Measurements from ENCODE around the gene BICD2.

The BICD2 gene

GRCh38 chr9:92668746-92669526, 95.7 kb downstream of the BICD2 start:
- no peak for DNase-seq (ENCODE audit: low spot score)

DNA sequence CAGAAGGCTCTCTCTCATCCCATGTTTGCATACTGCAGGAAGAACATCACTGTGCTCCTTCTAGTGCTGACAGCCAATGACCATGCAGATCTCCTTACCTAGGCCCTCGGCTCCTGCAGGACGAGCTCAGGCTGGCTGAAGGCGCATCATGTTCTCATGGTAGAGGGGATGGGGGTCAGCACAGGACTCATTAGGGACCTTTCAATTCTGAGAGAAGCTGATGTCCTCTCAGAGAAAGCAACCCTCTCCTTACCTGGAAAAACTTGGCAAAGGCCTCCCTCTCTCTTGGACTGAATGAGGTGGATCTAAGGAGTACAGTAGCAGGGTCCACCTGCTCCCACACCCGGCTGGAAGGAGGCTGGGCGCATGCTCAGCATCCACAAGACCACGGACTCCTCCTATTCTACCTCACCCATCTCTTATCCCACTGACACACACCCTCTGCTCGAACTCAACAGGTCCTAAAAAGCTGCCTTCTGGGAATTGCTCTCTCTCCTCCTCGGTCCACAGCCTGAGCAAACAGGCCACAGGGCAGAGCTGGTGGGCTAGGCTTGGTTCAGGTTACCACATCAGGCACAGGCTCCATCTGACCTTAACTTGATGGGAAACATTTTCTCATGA, 97.6 kb downstream of the BICD2 start:
- no peak for DNase-seq (ENCODE audit: low spot score)

GRCh38 chr9:92666236-92666635, 98.4 kb downstream of the BICD2 start:
- no peak for DNase-seq (ENCODE audit: low spot score)

DNA sequence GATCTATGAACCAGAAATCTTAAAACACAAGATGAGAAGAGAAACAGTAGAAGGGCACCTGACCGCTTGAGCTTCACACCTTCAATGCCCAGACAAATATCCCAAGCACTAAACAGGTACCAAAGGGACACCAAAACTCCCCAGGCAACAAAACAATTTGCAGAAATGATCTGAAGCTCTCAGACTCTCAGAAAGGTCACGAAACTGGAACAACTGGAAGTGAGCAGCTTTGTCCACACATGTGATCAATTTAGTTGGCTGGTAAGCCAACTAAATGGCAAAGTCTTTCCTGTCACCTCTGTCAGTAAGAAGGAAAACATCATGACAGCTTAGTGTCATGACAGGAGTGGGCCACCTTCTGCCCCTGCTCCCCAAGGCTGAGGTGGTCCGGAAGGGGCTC, 98.8 kb downstream of the BICD2 start:
- no peak for DNase-seq (ENCODE audit: low spot score)

DNA sequence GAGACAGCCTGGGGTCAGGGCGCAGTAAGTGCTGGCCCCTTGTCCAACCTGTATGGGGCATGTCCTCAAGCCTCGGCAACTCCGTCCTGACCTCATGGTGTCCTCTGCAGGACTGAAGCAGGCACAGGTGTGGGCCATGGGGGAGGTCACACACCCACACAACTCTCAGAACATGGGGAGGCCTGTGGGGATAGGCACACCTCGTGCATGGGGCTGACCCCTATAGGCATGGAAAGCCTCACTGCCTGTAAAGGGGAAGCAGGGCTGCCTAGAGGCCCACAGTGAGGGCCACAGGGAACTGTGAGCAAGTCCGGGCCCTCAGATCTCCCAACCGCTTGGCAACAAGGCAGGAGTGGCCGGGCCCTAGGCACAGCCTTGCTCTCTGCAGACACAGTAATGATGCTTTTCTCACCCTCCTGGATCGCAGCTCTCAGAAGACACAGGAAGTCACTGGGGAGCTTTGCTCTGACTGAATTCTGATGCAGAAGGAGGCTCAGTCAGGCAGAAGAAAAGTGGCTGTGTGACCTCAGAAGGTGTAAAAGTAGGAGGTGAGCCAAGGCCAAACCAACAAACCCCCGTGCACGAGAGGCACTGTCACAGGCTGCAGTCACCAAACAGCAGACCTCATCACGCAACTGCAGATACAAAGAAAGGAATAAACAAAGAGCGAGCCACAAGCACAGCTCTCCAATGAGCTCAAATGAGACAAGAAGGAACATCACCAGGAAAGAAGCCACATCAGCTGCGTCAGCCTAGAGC, 100.1 kb downstream of the BICD2 start:
- no peak for DNase-seq (ENCODE audit: low spot score)

- no peak for DNase-seq (ENCODE audit: low spot score)
Measured at GRCh38 chr9:92663951-92664350, 100.7 kb downstream of the BICD2 start.

DNA sequence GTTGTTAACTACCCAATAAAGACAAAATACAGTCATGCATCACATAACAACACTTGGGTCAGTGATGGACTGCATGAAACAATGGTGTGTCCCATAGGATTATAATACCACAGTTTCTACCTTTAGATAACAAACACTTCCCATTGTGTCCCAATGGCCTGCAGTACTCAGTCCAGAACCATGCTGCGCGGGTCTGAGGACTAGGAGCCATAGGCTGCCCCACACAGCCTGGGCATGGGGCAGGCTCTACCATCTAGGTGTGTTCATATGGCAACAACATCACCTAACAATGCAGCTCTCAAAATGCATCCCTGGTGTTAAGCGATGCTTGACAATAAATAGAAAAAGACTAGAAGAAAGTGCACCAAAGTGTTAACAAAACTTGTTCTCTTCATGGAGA, 101.5 kb downstream of the BICD2 start:
- no peak for DNase-seq (ENCODE audit: low spot score)

DNA sequence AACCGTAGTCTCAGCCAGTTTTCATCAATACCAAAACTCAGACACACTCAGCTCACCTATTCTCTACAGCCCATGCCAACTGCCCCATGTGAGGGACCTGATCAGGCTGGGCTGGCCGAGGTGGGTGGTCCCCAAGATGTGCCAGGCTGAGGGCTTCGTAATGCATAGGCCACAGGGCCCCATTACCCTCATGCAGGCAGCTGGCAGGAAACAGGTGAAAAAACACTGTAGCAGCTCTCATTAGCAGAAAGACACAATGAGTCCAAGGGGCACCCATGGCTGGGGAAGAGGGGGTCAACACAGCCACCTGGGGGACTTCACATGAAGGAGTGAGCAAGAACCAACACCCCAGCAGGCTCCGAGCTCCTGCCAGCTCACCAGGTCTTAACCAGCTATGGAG, 102.9 kb downstream of the BICD2 start:
- DNase-seq (ENCODE audit: low spot score): no peak

All from CD4-positive, alpha-beta T cell treated with Interleukin-6 at 100 ng/mL for 8 hours (primary cell).